ENCODE results near the gene PPP1R9A.

The PPP1R9A gene

GRCh38 chr7:95045236-95045923 is 138.0 kb downstream of the PPP1R9A start:
- DNase-seq, result peak; percentile 31

GRCh38 chr7:95046494-95047240 is 139.3 kb downstream of the PPP1R9A start:
- no peak for DNase-seq

GRCh38 chr7:95047291-95047690 is 139.9 kb downstream of the PPP1R9A start:
- DNase-seq, result no peak

GRCh38 chr7:95052566-95053094 is 145.2 kb downstream of the PPP1R9A start:
- DNase-seq, result no peak

- no peak for DNase-seq
These were observed 147.0 kb downstream of the PPP1R9A start for GRCh38 chr7:95054386-95054785.

GRCh38 chr7:95055295-95055694 is 147.9 kb downstream of the PPP1R9A start:
- no peak for DNase-seq

GRCh38 chr7:95056107-95056739 is 148.8 kb downstream of the PPP1R9A start:
- DNase-seq, result peak; percentile 2

- DNase-seq, result no peak
These were observed 149.5 kb downstream of the PPP1R9A start for GRCh38 chr7:95056901-95057300.

GRCh38 chr7:95059842-95060313 is 152.5 kb downstream of the PPP1R9A start:
- DNase-seq, result no peak

GRCh38 chr7:95062901-95063300 is 155.5 kb downstream of the PPP1R9A start:
- no peak for DNase-seq

GRCh38 chr7:95066737-95067530 is 159.5 kb downstream of the PPP1R9A start:
- peak; percentile 77 for DNase-seq

- no peak for DNase-seq
These were observed 181.3 kb downstream of the PPP1R9A start for GRCh38 chr7:95088536-95089215.

- no peak for DNase-seq
These were observed 182.3 kb downstream of the PPP1R9A start for GRCh38 chr7:95089414-95090315.

GRCh38 chr7:95092324-95092723 is 184.9 kb downstream of the PPP1R9A start:
- DNase-seq, result no peak

GRCh38 chr7:95095259-95095965 is 188.0 kb downstream of the PPP1R9A start:
- DNase-seq, result no peak

GRCh38 chr7:95095966-95096540 is 188.7 kb downstream of the PPP1R9A start:
- no peak for DNase-seq

- DNase-seq, result no peak
These were observed 189.9 kb downstream of the PPP1R9A start for GRCh38 chr7:95097291-95097690.

- DNase-seq, result no peak
These were observed 190.5 kb downstream of the PPP1R9A start for GRCh38 chr7:95097851-95098250.

- DNase-seq, result no peak
These were observed 191.7 kb downstream of the PPP1R9A start for GRCh38 chr7:95099106-95099505.

GRCh38 chr7:95101422-95101821 is 194.0 kb downstream of the PPP1R9A start:
- DNase-seq, result no peak
